HG02884 (cell line): Measurements from ENCODE around the gene BICC1.

Experiments
- ATAC-seq: cut with Tn5 transposase; IDR thresholded peaks from one replicate; pipeline ENCODE4 v1.9.1; 2021; ENCODE audit warnings: mild to moderate bottlenecking, moderate library complexity; ENCODE audit not compliant: unreplicated experiment

The BICC1 gene

DNA sequence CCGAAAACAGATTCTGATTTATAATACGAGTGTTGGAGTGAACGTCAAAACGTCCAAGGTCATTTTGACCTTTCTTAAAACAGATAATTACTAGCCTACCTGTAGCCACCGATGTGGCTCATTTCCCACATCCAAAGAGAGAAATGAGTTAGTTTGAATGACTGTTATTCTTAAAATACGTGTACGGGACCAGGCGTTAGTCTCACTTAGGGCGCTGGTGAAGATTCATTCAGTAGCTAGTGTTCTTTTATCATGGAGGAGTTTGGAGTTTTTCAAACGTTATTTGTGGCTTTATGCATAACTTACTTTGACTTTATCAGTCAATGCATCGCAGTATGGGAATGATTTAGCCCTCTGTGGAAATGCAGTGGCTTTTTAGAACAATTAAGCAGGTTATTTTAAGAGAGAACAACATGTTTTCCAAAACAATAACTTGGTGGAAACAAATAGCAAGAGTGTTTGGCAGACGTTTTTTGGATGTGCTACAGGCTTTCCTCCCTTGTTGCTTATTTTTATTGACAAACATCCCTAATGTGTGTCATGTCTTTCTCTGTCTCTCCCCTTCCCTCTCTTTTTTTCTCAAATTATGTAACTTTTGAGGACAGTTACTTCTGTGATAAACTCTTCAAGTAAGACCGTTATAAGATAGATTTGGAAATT, 1.6 kb downstream of the BICC1 start:
- no peak for ATAC-seq

DNA sequence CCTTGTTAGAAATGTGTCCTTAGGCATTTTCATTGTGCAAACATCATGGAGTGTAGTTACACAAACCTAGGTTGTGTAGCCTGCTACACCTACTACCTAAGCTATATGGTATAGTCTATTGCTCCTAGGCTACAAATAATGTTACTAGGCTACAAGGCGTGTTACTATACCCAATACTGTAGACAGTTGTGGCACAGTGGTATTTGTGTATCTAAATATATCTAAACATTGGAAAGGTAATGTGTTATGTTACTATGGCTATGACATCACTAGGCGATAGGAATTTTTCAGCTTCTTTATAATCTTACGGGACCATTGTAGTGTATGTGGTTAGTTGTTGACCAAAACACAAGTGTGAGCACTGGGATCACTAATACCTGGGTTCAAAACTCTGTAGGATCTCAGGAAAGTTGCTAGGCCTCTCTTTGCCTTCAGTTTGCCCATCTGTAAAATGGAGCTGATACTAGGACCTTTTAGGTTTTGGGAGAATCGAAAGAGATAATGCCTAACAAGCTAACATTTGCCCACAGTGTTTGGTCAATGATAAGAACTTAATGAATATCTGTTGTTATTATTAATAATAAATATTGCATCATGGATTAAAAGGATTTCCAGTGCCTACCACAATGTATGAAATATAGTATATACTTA, 2.7 kb downstream of the BICC1 start:
- ATAC-seq = no peak

DNA sequence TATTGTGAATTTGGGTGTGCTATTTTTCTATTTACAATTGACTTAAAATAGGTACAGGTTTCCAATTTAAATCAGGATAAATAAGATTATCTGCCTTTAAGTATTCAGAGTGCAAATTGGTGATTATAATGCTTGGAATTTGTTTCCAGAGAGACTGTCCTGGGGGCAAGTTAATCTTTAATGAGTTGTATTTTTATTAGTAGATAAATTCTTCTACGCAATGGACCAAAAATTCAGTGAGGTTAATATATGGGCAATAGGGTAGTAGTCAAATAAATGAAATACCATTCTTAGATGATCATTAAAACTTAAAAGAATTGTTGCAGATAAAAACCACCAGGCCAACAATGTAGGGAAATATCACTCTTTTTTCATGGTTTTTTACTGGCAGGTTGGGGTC, 3.4 kb downstream of the BICC1 start:
- ATAC-seq = no peak

DNA sequence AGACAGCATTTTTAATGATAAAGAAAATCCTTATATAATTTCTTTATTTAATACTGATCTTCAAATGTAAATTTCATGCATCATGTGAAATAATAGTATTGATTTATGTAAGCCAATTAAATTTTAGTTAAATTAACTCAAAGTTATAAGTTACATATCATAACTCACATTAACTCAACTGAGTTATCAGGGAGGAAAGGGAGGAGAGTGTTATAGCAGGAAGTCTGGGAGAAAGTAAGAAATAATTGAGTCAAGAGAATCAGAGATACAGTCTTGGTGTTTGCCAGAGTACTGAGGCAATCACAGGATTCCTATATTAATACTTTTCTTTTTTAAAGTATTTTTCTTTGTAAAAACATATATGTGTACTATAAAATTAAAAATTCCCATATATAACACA, 4.0 kb downstream of the BICC1 start:
- no peak for ATAC-seq

DNA sequence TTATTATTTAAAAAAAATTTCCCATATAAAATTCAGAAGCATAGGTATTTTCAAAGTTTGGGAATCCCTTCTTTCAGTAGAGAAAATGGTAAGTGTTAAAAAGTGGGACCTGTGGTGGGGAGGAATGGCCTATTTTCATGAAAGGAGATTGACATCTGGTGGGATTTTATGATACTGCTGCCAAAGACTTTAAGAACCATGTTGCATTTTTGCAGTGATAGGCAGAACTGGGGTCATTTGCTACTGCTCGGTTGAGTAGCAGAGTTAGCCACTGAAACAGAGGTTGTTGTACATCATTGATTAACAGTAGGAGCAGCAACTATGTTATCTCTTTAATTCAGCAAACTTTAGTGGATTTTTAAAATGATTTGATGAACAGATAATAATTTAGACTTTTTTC, 4.4 kb downstream of the BICC1 start:
- no peak for ATAC-seq

DNA sequence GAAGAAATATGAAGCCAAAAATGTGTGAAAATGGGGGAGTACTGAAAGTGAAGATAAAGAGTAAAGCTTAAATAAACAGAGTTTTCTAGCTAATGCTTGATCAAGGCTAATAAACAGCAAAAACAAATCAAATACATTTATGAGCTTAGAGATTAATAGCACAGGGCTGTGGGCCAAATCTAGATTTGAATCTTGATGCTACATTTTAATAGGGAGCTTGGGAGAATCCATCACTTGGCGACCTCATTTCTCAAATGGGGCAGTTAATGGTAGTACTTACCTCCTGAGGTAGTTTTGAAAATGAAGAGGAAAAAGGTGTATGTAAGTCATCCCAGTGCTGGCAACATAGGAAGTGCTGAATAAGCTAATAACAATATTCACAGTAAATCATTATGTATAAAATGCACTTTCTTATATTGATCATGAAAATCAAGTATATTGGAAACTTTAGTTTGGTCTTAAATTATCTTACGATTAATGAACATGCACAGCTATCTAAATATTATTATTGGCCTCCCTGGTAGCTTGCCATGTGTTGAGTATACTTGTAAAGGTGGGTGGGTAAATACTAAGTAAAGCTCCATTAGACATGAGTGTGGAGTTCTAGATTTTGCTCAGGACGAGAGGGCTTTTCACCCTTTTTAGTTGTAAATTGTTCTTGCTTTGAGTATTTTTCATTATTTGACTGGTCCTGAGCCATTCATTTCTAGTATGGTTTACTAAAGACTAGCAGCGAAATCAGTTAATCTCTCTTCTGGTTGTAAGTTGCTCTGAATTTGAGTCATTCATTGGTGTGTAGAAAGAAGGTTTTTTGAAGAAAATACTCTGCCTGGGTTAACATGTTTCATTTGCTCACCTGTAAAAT, 5.1 kb downstream of the BICC1 start:
- peak; percentile 66 for ATAC-seq

DNA sequence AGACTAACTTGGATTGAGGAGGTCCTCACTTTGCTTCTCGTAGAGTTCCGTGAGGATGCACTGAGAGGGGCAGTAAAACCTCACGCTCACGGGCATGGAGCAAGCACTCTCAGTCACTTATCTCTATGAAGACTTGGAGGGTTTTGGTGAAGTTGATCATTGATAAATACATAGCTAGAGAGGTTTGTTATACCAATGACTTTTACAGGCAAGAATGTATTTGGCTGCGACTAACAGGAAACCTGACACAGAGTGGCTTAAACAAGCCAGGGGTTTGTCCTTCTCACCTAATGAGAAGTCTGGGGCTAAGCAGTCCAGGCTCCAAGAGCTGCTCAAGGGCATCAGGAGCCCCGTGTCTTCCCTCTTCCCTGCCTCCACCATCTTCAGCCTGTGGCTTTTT, 6.1 kb downstream of the BICC1 start:
- no peak for ATAC-seq

DNA sequence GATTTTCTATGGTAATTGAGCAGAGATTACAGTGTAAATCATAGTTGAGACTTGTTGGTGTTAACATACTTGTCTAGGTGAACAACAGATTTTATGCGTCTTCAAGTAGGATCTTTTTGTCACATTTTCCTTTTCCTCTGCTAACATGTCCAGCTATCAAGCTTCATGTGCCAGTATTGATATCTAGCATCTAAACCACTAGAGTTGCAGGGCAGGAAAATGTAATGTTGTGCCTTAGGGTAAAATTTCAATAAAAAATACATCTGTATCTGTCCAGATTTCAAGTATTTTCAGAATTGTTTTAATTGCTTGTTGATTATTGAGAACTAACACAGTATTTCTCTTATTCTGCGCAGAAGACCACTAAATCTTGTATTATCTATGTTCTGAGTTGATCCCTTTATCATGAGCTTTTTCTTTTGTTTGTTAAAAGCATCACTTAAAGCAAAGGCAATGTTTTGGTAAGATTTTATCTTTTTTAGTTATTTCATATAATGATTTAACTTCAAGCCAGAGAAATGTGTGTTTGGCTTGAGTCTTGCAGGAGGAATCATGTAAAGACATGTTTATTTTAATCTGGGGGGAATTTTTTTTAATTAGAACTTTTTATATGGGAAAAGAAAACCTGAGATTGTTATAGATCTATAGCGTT, 16.5 kb downstream of the BICC1 start:
- no peak for ATAC-seq

DNA sequence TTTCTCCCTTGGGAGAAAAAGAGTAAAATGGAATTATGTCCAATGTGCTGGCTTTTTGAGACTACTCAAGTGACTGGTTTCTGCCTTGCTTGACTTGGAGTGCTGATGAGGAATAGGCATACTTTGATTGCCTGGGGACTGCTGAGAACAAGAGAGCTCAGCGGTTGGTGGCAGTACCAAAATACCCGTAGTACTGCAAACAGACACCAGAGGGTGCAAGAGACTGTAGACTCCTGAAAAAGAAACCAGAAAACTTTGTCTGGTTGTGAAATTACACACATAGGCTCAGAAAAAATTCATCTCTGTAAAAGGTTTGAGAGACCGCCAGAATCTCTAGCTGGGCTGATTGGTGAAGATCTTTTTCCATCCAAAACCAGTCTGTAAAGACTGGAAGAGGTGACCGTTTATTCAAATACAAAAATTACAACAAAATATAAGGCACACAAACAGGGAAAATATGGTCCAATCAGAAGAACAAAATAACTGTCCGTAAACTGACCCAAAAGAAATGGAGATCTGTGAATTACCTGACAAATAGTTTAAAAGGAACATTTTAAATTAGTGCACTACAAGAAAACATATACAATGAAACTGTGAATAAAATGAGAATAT, 18.5 kb downstream of the BICC1 start:
- ATAC-seq = peak; percentile 98

DNA sequence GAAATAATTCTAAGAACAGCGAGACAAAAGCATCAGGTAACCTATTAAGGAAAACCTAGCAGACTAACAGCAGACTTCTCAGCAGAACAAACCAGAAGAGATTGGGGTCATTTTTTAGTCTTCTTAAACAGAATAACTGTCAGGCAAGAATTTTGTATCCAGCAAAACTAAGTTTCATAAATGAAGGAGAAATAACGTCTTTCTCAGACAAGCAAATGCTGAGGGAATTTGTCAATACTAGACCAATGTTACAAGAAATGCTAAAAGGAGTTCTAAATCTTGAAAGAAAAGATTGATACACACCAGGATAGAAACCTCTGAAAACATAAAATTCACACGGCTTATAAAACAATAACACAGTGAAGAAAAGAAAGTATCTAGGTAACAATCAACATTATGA, 22.6 kb downstream of the BICC1 start:
- no peak for ATAC-seq

DNA sequence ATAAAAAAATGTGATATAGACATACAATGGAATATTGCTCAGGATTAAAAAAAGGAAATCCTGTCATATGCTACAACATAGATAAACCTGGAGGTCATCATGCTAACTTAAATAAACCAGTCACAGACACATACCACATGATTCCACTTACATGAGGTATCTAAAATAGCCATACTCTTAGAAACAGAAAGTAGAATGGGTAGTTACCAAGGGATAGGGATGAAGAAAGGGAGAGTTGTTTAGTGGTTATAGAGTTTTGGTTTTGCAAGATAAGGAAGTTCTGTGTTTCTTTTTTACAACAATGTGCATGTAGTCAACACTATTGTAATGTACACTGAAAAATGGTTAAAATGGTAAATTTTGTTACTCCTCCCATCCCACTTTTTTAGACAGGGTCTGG, 30.5 kb downstream of the BICC1 start:
- ATAC-seq = no peak

DNA sequence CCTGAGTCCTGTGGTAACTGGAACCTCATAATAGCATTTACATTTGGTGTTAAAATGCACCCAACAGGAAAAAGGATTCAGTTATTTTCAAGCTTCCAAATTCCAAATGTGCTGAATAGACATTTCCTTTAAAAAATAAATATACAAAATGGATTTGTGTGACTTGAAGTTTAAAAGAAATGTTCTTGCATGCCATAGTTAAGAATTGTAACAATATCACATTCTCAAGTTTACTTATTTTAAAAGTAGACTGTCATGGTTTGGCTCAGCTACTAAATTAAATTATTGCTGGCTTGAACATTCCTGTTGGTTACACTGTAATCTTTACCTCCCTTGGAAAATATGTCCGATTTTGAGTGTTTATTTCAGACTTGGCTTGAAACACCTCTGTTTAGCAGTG, 31.5 kb downstream of the BICC1 start:
- no peak for ATAC-seq

DNA sequence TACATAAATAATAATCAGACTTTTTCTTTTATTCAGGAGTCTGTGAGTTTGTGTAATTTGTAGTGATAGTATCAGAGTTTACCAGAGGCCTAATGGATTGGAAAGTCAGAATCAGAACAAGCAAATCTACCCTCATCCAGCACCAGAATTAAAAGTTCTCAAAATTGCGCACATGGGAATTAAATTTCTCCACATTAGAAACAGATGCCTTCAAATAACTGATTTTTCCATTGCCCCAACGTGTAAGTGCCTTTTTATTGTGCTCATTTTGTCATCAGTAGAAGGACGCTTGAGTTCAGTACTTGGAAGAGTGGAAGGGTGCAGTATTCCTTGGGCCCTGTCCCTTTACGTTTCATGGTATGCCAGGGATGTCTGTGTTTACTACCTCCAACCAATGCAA, 32.8 kb downstream of the BICC1 start:
- ATAC-seq = no peak

DNA sequence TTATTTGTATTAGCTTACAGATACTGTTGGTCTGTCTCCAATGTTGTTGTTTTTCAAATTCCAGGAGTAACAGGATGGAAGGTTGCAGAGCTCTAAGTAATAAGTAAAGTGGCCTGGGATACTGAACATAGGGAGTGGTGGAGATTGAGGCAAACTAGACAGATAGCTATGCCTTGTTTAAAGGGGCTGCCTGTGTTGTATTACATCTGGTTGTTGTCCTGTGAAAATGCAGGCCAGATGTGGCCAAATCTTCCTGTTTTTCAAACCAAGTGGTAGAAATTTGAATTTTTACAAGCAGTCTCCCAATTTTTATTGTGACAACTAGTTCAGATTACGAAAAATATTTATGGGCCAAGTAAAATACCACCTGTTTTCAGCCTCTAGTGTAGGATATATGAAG, 33.5 kb downstream of the BICC1 start:
- no peak for ATAC-seq

DNA sequence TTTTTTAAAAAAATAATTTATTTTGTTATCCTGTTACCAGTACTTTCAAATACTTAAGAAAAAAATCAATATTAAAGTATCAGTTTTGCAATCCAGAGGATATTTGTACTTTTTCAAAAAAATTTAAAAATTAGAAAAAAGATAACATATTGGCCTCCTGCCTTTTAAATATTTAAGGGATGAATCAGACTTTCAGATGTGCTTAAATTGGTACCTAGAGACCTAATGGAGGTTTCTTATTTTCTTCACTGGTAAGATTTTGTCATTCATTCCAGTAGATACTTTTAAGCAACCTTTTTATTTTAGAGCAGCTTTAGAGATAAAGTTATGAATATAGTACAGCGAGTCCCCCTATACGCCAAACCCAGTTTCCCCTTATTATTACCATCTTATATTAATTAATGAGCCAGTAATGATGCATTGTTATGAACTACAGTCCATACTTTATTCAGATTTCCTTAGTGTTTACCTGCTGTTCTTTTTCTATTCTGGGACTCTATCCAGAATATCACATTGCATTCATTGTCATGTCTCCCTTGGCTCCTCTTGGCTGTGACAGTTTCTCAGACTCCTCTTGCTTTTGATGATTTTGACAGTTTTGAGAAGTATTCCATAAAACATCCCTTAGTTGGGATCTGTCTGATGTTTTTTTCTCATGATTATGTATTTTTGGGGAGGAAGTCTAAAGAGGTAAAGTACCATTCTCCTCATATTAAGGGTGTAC, 34.2 kb downstream of the BICC1 start:
- no peak for ATAC-seq

DNA sequence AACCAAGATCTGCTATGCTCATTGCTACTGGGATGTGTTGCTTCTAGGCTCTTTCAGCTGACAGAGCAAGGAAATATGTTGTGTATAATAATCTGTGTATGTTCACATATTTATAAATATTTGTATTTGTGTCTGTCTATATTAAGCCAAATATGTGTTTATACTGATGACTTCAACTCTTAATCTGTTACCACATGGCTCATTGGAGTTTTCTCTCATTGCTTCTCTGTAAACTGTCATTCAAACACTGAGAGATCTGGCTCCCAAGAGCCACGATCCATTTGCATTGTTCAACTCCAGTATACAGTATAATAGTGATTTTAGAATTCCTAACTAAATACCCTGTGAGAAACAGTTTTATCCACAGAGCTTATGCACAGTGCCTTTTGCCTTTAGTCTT, 35.3 kb downstream of the BICC1 start:
- ATAC-seq = no peak

DNA sequence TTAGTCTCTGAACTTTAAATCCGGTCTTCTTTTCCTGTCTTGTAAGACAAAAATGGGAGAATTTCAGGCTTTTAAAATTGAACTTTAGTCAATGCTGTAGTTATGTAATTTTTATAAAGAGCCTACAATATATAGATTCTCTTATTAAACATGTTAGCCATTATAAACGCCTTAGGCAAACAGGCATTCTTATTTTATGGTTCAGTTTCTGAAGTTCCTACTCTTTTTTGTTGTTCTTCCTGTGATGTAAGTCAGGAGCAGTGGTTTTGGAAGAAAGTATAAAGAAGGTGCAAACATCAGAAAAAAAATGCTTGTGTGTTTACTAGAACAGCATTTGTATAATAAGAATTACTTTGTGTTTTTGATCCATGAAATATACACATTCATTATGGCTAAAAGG, 41.6 kb downstream of the BICC1 start:
- no peak for ATAC-seq

DNA sequence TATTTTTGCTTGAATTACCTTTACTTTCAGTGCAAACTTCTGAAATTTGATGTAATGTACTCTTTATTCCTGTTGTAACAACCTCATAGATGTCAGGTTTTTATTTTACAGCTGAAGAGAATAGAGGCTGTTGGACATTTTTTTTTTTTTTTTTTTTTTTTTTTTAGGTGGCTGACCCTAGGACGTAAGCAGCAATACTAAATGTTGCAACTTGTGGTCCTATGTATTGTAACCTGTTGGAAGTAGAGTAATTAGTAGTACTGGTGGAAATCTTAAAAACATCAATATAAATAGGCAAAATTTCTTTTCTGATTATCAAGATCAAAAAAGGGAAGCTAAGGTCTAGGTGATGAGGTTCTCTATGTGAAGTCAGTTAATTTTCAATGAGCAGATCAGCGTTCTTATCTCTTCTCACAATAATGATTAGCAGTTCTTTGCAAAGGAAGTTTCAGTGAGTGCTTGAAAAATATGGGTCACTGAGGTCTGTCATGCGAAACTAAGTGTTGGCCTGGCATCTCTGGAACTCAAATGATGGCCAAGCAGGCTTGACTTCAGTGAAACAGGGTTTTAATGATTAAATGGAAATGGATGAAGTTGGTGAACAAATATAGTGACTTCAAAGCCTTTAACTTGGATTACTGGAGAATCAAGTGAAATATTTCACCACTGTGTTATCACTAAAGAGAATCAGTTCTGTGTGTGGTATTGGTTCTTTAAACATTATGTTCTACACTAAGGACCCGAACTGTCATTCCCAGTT, 42.7 kb downstream of the BICC1 start:
- no peak for ATAC-seq

DNA sequence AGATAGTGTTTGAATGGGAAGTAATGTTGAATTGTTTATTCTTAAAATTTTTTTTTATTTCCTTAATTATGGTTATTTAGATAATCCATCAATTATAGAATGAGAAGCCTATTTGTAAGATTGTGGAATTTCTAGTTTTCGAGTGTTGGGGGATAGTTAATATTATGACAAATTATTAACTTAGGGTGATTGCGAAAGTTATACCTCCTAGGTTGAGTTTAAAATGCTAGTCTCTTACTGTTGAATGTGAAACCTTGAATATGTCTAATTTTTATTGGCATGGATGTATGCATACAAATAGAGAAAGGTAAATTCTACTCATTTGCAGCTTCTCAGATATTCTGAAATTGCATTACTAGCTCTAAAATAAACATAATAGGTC, 43.2 kb downstream of the BICC1 start:
- no peak for ATAC-seq
